Panc1 (cell line): ENCODE results near the gene SLC38A4. TPM values are rescaled to one million over a fixed set of nuclear protein-coding genes. Genes with fewer than 3 reads are reported as not detected.

Experiments
- ATAC-seq: fragments of 200-7000 bp; cut with Tn5 transposase; 2 replicates; pipeline ENCODE4 v1.9.1; 2020; ENCODE audit warnings: mild to moderate bottlenecking, moderate library complexity
- BruUV-seq: library from RNA; stranded (reverse); fragments of 400-500 nt; replicated peaks from 2 replicates; lab custom pipeline; 2021; lab: Mats Ljungman, UMichigan
- CTCF ChIA-PET: fragments of 300-600 bp; sonication (Branson Sonifier 250); formaldehyde crosslinking; loops from one replicate; lab custom pipeline; 2022; ENCODE audit warnings: antibody characterized with exemption; lab: Charles Lee
- POLR2A ChIA-PET: fragments of 300-600 bp; sonication (Branson Sonifier 250); formaldehyde crosslinking; loops from one replicate; lab custom pipeline; 2022; ENCODE audit warnings: antibody characterized with exemption; lab: Charles Lee
- DNase-seq: peaks from one replicate; pipeline ENCODE4 v3.0.0-alpha.2; 2010; ENCODE audit warnings: low read depth, low spot score
- H3K27ac ChIP-seq: 2 replicates; pipeline ENCODE4 v1.5.1; 2011; ENCODE audit warnings: mild to moderate bottlenecking, low read length, inconsistent platforms
- H3K27me3 ChIP-seq: fragments of 200-500 bp; sonication (Bioruptor generic); 2 replicates; pipeline ENCODE4 v1.6.0; 2014; ENCODE audit warnings: low read length, inconsistent platforms; ENCODE audit not compliant: control insufficient read depth, insufficient read depth
- H3K36me3 ChIP-seq: fragments of 200-500 bp; sonication (Bioruptor generic); 2 replicates; pipeline ENCODE4 v1.5.1; 2014; ENCODE audit warnings: inconsistent platforms, mild to moderate bottlenecking, low read length, moderate library complexity; ENCODE audit not compliant: control insufficient read depth, insufficient read depth
- H3K4me1 ChIP-seq: 2 replicates; pipeline ENCODE4 v1.5.1; 2011; ENCODE audit warnings: inconsistent platforms, mild to moderate bottlenecking, low read length, moderate library complexity; ENCODE audit not compliant: control insufficient read depth, insufficient read depth
- H3K4me3 ChIP-seq, 2 experiments: 2 replicates each; pipeline ENCODE4 v1.5.1; 2011 to 2012; ENCODE audit warnings: low read depth in 2 of 2, low read length in 2 of 2, mild to moderate bottlenecking in 2 of 2, inconsistent platforms in 1 of 2, moderate library complexity in 1 of 2
- H3K9me3 ChIP-seq: fragments of 200-500 bp; sonication (Bioruptor generic); 2 replicates; pipeline ENCODE4 v1.5.1; 2014; ENCODE audit warnings: low read depth, mild to moderate bottlenecking, inconsistent platforms, low read length, moderate library complexity; ENCODE audit not compliant: control insufficient read depth, insufficient read depth
- POLR2AphosphoS5 ChIP-seq: IDR thresholded peaks from 2 replicates; pipeline ENCODE4 v1.6.1; 2012; ENCODE audit warnings: mild to moderate bottlenecking, low read depth, low read length, moderate library complexity
- REST ChIP-seq, 2 experiments: IDR thresholded peaks; 2 replicates each; pipeline ENCODE4 v1.6.1; 2011 to 2012; ENCODE audit warnings: low read depth in 2 of 2, control low read depth in 1 of 2, low read length in 1 of 2, mild to moderate bottlenecking in 1 of 2, moderate library complexity in 1 of 2; ENCODE audit not compliant: insufficient read depth in 1 of 2
- SIN3A ChIP-seq: IDR thresholded peaks from 2 replicates; pipeline ENCODE4 v1.6.1; 2012; ENCODE audit warnings: low read depth, mild to moderate bottlenecking, low read length, moderate library complexity, borderline replicate concordance; ENCODE audit not compliant: insufficient read depth
- TCF7L2 ChIP-seq: IDR thresholded peaks from 2 replicates; pipeline ENCODE4 v1.6.1; 2011; ENCODE audit warnings: mild to moderate bottlenecking, low read depth, low read length, inconsistent platforms
- in situ Hi-C: cut with HindIII; loops from 2 replicates; pipeline ENCODE4 v1.10.0; 2016; ENCODE audit warnings: low sequenced_read_pairs, low pct_unique_long_range_greater_than_20kb
- intact Hi-C: fragments of 100-400 bp; cut with micrococcal nuclease; formaldehyde crosslinking; loops from one replicate; pipeline ENCODE4 v1.10.0; 2022; ENCODE audit not compliant: unreplicated experiment
- total RNA-seq: library from RNA; stranded (reverse); gene quantifications from one replicate; pipeline ENCODE4 v1.2.1, GENCODE V29; 2021; ENCODE audit not compliant: unreplicated experiment
- TF ChIP-seq, protein P1 (sequence below): fragments of 450-650 bp; IDR thresholded peaks from 2 replicates; pipeline ENCODE4 v1.5.1; 2017; ENCODE audit warnings: mild to moderate bottlenecking

The SLC38A4 gene
- total RNA-seq, 1 experiment from 2014 or later = 2.5 TPM

GRCh38 chr12:46785382-46785781, 40.4 kb downstream of the SLC38A4 start:
- no peak for TF ChIP-seq SIN3A
- no peak for TF ChIP-seq POLR2AphosphoS5
- TF ChIP-seq REST (IDR thresholded peaks at IDR 0.05; ENCODE audit: insufficient read depth in 1 of 2, low read depth in 2 of 2, low read length in 1 of 2) = no peak
- TF ChIP-seq, protein P1, sequence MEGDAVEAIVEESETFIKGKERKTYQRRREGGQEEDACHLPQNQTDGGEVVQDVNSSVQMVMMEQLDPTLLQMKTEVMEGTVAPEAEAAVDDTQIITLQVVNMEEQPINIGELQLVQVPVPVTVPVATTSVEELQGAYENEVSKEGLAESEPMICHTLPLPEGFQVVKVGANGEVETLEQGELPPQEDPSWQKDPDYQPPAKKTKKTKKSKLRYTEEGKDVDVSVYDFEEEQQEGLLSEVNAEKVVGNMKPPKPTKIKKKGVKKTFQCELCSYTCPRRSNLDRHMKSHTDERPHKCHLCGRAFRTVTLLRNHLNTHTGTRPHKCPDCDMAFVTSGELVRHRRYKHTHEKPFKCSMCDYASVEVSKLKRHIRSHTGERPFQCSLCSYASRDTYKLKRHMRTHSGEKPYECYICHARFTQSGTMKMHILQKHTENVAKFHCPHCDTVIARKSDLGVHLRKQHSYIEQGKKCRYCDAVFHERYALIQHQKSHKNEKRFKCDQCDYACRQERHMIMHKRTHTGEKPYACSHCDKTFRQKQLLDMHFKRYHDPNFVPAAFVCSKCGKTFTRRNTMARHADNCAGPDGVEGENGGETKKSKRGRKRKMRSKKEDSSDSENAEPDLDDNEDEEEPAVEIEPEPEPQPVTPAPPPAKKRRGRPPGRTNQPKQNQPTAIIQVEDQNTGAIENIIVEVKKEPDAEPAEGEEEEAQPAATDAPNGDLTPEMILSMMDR = no peak
- no peak for TF ChIP-seq TCF7L2
- BruUV-seq = no TSS peak
- DNase-seq (no peak), ATAC-seq (no peak)
- Histone ChIP-seq H3K36me3 (no peaks in the 10 kb centered on the region), H3K4me1 (no peaks in the 10 kb centered on the region), H3K4me3 (no peak overlapping the region), H3K9me3 (no peaks in the 10 kb centered on the region), H3K27me3 (no peaks in the 10 kb centered on the region), H3K27ac (no peak overlapping the region)
- CTCF ChIA-PET = no interaction called here
- intact Hi-C loops = no loop called here
- POLR2A ChIA-PET = no interaction called here
- in situ Hi-C loops = no loop called here

GRCh38 chr12:46783871-46784270, 41.9 kb downstream of the SLC38A4 start:
- DNase-seq (no peak), ATAC-seq (no peak)
- ChIA-PET CTCF (no interaction called here), POLR2A (no interaction called here)
- no peaks in the 10 kb centered on the region for H3K4me1 ChIP-seq
- H3K4me3 ChIP-seq = no peak overlapping the region
- H3K27me3 ChIP-seq = no peaks in the 10 kb centered on the region
- TF ChIP-seq POLR2AphosphoS5 (no peak), REST (IDR thresholded peaks at IDR 0.05; ENCODE audit: insufficient read depth in 1 of 2, low read depth in 2 of 2, low read length in 1 of 2) (no peak), SIN3A (no peak), TCF7L2 (no peak)
- TF ChIP-seq, protein P1 = no peak
- no peak overlapping the region for H3K27ac ChIP-seq
- H3K9me3 ChIP-seq = no peaks in the 10 kb centered on the region
- H3K36me3 ChIP-seq = no peaks in the 10 kb centered on the region
- intact Hi-C loops (no loop called here), in situ Hi-C loops (no loop called here)
- BruUV-seq = no TSS peak
